Measurements from ENCODE around the gene PYGB.

Gene PYGB

GRCh38 chr20:25282796-25283195 lies 34.9 kb downstream of the PYGB start:
- no peak for DNase-seq (ENCODE audit: low read depth, low spot score)

- DNase-seq (ENCODE audit: low read depth, low spot score) = no peak
These were observed 35.5 kb downstream of the PYGB start for GRCh38 chr20:25283221-25283951.

GRCh38 chr20:25284131-25284601 lies 36.3 kb downstream of the PYGB start:
- no peak for DNase-seq (ENCODE audit: low read depth, low spot score)

GRCh38 chr20:25285091-25285647 lies 37.3 kb downstream of the PYGB start:
- DNase-seq (ENCODE audit: low read depth, low spot score) = no peak

- no peak for DNase-seq (ENCODE audit: low read depth, low spot score)
These were observed 38.2 kb downstream of the PYGB start for GRCh38 chr20:25285856-25286798.

- DNase-seq (ENCODE audit: low read depth, low spot score) = no peak
These were observed 39.0 kb downstream of the PYGB start for GRCh38 chr20:25286917-25287316.

GRCh38 chr20:25287631-25288290 lies 39.9 kb downstream of the PYGB start:
- DNase-seq (ENCODE audit: low read depth, low spot score) = no peak

- DNase-seq (ENCODE audit: low read depth, low spot score) = no peak
These were observed 40.7 kb downstream of the PYGB start for GRCh38 chr20:25288291-25289181.

GRCh38 chr20:25289886-25290597 lies 42.2 kb downstream of the PYGB start:
- DNase-seq (ENCODE audit: low read depth, low spot score) = no peak

GRCh38 chr20:25290646-25291431 lies 43.0 kb downstream of the PYGB start:
- no peak for DNase-seq (ENCODE audit: low read depth, low spot score)

GRCh38 chr20:25291432-25292133 lies 43.7 kb downstream of the PYGB start:
- no peak for DNase-seq (ENCODE audit: low read depth, low spot score)

GRCh38 chr20:25292176-25292891 lies 44.4 kb downstream of the PYGB start:
- DNase-seq (ENCODE audit: low read depth, low spot score) = no peak

GRCh38 chr20:25293507-25293906 lies 45.6 kb downstream of the PYGB start:
- DNase-seq (ENCODE audit: low read depth, low spot score) = no peak

- DNase-seq (ENCODE audit: low read depth, low spot score) = no peak
These were observed 46.1 kb downstream of the PYGB start for GRCh38 chr20:25293910-25294458.

- no peak for DNase-seq (ENCODE audit: low read depth, low spot score)
These were observed 46.8 kb downstream of the PYGB start for GRCh38 chr20:25294459-25295385.

GRCh38 chr20:25295386-25296093 lies 47.7 kb downstream of the PYGB start:
- DNase-seq (ENCODE audit: low read depth, low spot score) = no peak

All from activated CD4-positive, CD25-positive, alpha-beta regulatory T cell treated with anti-CD3 and anti-CD28 coated beads, Interleukin-2, amount 50 U/mL, for 16 hours (primary cell).